Uterus (tissue), 2 donors: ENCODE results near the gene IFNL4.

Experiments used
- POLR2A ChIP-seq, 2 donors: fragments of 450-650 bp; IDR thresholded peaks; one replicate each; pipeline ENCODE4 v1.6.1; 2016; ENCODE audit warnings: antibody characterized with exemption in 2 of 2, mild to moderate bottlenecking in 1 of 2, moderate library complexity in 1 of 2
- TF ChIP-seq, protein P1 (sequence below), 4 experiments: fragments of 200-600 bp in 2 of 4; fragments of 450-650 bp in 2 of 4; sonication (generic) in 2 of 4; IDR thresholded peaks; one replicate each; pipeline ENCODE4 v1.5.1; 2016 to 2019; ENCODE audit warnings: antibody characterized with exemption in 4 of 4, mild to moderate bottlenecking in 2 of 4, moderate library complexity in 1 of 4

DNA sequence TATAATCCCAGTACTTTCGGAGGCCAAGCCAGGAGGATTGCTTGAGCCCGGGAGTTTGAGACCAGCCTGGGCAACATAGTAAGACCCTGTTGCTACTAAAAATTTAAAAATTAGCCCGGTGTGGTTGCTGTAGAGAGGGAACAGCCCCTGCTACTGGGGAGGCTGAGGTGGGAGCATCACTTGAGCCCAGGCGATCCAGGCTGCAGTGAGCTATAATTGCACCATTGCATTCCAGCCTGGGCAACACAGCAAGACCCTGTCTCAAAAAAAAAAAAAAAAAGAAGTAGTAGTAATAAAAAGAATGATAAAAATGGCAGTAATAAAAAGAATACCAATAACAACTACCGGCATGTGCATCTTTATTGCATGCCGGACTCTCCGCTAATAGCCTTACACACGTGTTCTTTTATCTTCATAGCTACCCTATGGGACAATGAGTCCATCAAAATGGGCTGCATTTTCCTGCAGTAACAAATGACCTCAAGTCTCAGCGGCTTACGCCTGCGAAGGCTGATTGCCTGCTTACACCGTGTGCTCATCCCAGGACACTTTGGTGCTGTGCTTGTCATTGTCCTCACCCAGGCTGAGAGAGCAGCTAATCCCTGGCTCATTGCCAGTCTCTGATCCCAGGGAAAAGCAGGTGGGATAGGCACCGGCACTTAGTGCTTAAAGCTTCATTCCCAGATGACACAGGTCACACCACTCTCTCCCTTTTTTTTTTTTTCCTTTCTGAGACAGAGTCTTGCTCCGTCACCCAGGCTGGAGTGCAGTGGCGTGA, 30.2 kb downstream of the IFNL4 start:
- TF ChIP-seq POLR2A (IDR thresholded peaks at IDR 0.05) = no peak
- TF ChIP-seq, protein P1, sequence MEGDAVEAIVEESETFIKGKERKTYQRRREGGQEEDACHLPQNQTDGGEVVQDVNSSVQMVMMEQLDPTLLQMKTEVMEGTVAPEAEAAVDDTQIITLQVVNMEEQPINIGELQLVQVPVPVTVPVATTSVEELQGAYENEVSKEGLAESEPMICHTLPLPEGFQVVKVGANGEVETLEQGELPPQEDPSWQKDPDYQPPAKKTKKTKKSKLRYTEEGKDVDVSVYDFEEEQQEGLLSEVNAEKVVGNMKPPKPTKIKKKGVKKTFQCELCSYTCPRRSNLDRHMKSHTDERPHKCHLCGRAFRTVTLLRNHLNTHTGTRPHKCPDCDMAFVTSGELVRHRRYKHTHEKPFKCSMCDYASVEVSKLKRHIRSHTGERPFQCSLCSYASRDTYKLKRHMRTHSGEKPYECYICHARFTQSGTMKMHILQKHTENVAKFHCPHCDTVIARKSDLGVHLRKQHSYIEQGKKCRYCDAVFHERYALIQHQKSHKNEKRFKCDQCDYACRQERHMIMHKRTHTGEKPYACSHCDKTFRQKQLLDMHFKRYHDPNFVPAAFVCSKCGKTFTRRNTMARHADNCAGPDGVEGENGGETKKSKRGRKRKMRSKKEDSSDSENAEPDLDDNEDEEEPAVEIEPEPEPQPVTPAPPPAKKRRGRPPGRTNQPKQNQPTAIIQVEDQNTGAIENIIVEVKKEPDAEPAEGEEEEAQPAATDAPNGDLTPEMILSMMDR (IDR thresholded peaks at IDR 0.05) = no peak
